SW 1271 (cell line): ENCODE results near the gene TRMT10A.
"Not testable (repeated sequence)": the region's sequence is repeated elsewhere in the genome, so short reads cannot be mapped to it uniquely, and the experiment has no call there.

Experiments
- DNase-seq, 2 experiments: peaks; one replicate each; lab custom pipeline; 2025; lab: John Stamatoyannopoulos, UW

Gene TRMT10A

DNA sequence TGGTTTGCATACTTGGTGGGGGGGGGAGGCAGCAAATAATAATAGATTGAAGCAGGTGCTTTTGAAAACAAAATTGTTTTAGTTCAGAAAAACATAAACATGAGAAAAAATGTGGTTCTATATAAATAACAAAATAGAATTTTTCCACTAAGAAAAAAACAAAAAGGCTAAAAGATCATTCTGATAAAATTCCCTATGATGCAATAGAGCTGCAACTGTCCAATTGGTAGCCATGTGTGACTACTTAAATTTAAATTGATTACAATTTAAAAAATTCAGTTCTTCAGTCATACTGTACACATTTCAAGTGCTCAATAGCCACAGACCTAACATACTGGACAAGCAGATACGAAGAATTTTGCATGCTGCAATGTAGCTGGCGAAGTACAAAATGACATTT, 11.0 kb downstream of the TRMT10A start:
- no peak for DNase-seq

DNA sequence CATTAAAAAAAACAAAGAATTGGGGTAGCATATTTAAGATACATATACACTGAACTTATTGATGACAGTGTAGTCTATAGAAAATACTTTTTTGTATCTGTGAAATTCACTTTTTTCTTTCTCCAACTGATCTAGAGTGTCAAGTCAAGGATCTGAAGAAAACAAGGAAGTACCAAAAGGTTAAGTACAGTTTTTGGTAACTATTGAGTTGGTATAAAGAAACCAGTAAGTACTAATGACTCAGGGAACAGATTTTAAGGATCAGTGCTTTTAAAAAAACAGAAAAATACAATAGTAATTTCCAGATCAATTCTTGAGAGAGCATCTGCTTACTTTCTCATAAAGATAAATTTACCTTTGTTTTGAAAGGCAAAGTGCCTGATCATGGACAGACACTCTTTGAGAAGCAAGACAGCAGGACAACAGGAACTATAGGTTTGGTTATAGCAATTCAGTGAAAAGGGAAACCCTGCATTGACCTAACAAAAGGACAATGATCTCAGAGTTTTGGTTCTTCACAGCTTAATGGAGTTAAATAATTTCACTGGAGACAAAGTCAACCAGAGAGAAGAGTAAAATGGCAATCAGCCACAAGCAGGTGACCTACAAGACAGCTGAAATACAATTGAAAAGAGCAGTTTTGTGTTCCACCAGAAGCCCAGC, 23.4 kb downstream of the TRMT10A start:
- no peak for DNase-seq

DNA sequence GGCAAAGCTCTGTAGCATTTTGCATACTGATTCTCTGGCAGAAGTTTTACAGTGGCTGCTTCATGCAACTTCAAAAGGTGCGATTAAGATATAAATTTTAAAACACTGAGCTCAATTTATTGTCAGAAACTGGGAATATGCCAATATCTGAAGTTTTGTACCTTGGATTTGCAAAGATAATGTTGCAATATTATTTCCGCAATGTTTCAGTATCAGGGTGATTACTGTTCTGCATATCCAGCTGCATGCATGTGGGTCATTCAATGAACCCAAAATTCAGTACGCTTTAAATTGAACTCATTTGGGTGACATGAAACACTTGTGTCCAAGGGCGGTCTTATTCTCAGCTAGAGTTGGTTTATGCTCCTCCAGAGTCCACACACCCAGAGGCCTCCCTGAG, 26.2 kb downstream of the TRMT10A start:
- no peak for DNase-seq

DNA sequence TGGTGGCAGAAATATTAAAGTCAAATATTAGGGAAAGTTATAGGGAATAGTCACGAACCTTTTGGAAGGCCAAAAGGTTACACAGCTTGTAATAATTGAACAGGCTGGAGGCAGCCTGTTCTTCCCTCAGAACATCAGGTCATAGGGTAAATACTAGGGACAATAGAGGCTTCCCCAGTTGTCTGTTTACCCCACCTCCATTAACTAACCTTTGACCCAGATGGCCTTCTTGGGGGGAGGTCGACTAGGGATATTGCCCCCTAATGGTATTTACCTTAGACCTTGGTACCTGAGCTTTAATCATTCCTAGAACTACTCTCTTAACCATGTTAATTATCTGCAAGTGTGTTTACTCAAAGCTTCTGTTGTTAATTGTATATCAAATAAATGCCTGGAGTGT, 27.0 kb downstream of the TRMT10A start:
- DNase-seq, result no peak

GRCh38 chr4:99536271-99536670, 27.6 kb downstream of the TRMT10A start:
- no peak for DNase-seq

DNA sequence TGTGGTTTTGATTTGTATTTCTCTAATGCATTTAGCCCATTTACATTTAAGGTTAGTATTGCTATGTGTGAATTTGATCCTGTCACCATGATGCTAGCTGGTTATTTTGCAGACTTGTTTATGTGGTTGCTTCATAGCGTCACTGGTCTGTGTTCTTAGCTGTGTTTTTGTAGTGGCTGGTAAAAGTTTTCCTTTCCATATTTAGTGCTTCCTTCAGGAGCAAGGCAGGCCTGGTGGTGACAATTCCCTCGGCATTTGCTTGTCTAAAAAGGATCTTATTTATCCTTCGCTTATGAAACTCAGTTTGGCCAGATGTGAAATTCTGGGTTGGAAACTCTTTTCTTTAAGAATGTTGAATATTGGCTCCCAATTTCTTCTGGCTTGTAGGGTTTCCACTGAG, 29.1 kb downstream of the TRMT10A start:
- not testable (repeated sequence) for DNase-seq

GRCh38 chr4:99529956-99530355, 33.9 kb downstream of the TRMT10A start:
- DNase-seq, result no peak

GRCh38 chr4:99529228-99529627, 34.6 kb downstream of the TRMT10A start:
- no peak for DNase-seq

- no peak for DNase-seq
These were observed 45.1 kb downstream of the TRMT10A start for GRCh38 chr4:99518601-99519295.

- DNase-seq, result no peak
These were observed 53.1 kb downstream of the TRMT10A start, which contains the start of gene C4orf17 for GRCh38 chr4:99510721-99511120. Gene C4orf17, plus strand, starts transcription at chr4:99511021. Its CDS starts 2,061 bp downstream, at chr4:99513082.

- no peak for DNase-seq
These were observed 56.1 kb downstream of the TRMT10A start for GRCh38 chr4:99507762-99508161.

DNA sequence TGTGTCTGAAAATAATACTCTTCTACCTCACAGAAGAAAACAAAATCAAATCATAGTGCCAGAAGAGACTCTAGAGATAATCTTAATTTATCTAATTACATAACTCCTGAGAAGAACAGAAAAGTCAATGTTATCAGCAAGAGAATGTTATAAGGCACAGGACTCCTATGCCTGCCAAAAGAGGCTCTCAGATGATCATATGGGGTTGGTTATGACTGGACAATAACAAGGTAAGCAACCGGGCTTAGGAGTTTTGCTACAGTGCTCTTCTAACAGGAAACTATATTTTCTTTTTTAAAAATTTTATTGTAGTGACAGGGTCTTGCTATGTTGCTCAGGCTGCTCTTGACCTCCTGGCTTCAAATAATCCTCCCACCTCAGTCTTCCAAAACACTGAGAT, 56.5 kb downstream of the TRMT10A start:
- no peak for DNase-seq

DNA sequence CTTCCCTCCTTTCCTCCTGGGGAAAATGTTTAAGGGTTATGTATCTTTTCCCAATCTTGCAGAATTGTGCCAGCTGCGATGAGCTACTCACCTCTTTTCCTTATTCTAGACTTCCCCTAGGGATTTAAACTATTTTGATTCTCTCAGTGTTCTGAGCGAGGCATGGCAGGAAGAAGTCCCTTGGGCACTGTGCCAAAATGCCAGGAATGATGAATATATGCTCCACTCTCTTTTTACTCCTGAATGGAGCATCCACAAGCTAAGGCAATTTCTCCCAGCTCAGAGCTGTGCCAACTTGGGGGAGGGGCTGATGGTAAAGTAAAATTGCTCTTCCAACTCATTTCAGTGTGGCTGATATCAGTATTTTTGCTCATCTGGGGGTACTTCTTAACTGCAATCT, 57.1 kb downstream of the TRMT10A start:
- no peak for DNase-seq

GRCh38 chr4:99504804-99505502, 58.9 kb downstream of the TRMT10A start:
- DNase-seq, result no peak
